ENCODE data around the gene KDM4B. TPM values are rescaled to one million over a fixed set of nuclear protein-coding genes. Genes with fewer than 3 reads are reported as not detected.

The KDM4B gene
- total and polyA plus RNA-seq, 5 experiments from 2014 or later: 14.3 to 50.1 (median 18.7) TPM

DNA sequence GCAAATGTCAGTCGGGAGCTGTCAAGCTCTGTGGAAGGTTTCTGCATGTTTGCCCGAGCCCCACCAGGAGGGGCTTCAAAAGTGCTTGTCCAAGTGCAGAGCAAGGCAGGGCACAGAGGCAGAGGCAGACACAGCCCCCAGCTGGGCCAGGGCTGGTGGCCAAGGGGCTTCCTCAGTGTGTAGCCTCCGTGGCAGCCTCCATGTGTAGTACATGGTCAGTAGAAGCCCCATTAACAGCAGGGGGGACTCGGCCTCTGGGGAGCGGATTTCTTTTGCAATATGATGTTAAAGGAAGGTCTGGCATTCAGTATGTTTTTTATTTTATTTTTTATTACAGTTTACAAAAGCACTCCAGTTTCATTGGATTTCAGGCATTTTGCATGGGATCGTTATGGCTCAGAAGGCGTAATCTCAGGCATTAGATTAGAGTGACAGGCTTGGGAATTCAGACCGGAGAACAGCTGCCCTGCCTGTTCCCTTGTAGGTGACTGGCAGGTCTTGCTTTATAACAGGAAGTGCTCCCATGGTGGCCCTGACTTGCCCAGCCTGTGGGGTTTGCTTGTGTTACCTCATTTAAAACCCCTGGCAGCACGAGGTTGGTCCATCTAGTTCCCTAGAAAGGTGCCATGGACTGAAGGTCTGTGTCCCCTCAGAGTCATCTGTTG lies 129.2 kb downstream of the KDM4B start:
- Mint-ChIP-seq H3K4me3 (no peak overlapping the region), H3K36me3 (peaks cover 24 to 36% (median 24%) of the 10 kb centered on the region in 3 donors), H3K27me3 (no peaks in the 10 kb centered on the region), H3K4me1 (peaks cover 0 to 7% (median 1%) of the 10 kb centered on the region in 4 donors), H3K27ac (no peak overlapping the region), H3K9me3 (peaks cover 0 to 30% (median 11%) of the 10 kb centered on the region in 9 donors)
- DNase-seq: no peak
- POLR2A ChIA-PET: no interaction called here
- no peak for ATAC-seq

DNA sequence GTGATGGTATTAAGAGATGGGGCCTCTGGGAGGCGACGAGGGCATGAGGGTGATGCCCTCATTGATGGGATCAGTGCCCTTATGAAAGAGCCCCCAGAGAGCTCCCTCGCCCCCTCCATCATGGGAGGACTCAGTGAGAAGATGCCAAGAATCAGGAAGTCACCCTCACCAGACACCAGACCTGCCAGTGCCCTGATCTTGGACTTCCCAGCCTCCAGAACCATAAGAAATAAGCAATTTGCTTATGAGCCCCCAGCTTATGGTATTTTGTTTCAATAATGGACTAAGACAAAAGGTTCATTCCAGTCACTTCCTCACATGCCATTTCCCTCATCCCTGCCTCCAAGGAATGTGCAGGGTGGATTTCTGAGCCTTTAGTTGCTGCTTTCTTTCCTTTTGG lies 129.7 kb downstream of the KDM4B start:
- ATAC-seq (no peak), DNase-seq (no peak)
- POLR2A ChIA-PET: no interaction called here
- H3K9me3 Mint-ChIP-seq: peaks cover 0 to 28% (median 11%) of the 10 kb centered on the region in 9 donors
- no peak overlapping the region for H3K27ac Mint-ChIP-seq
- peaks cover 24 to 36% (median 27%) of the 10 kb centered on the region in 3 donors for H3K36me3 Mint-ChIP-seq
- peaks cover 0 to 7% (median 1%) of the 10 kb centered on the region in 4 donors for H3K4me1 Mint-ChIP-seq
- no peak overlapping the region for H3K4me3 Mint-ChIP-seq
- H3K27me3 Mint-ChIP-seq: no peaks in the 10 kb centered on the region

DNA sequence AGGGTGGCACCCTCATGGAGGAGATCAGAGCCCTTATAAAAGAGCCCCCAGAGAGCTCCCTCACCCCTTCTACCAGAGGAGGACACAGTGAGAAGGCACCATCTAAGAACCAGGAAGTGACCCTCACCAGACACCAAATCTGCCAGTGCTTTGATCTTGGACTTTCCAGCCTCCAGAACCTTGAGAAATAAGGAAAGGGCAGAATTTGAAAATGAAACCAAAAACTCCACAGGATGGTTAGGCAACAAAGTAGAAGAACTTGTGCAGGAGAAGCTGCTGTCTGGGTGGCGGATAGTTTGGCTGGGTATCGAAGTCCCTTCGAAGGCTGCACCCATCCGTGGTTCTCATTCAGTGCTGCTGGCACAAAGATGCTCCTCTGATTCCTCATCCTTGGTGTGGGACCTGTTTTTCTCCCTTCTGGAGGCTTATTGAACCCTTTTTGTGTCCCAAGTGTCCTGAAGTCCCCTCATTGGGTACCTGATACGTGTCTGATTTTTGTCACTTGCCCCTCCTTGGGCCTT lies 130.8 kb downstream of the KDM4B start:
- Mint-ChIP-seq H3K36me3 (peaks cover 24 to 33% (median 30%) of the 10 kb centered on the region in 3 donors), H3K4me3 (no peak overlapping the region), H3K27ac (peak overlapping the region in 1 of 10 donors; percentile 31), H3K9me3 (peaks cover 0 to 28% (median 11%) of the 10 kb centered on the region in 9 donors), H3K4me1 (peaks cover 0 to 5% (median 1%) of the 10 kb centered on the region in 4 donors), H3K27me3 (no peaks in the 10 kb centered on the region)
- DNase-seq (no peak), ATAC-seq (no peak)
- POLR2A ChIA-PET: no interaction called here

DNA sequence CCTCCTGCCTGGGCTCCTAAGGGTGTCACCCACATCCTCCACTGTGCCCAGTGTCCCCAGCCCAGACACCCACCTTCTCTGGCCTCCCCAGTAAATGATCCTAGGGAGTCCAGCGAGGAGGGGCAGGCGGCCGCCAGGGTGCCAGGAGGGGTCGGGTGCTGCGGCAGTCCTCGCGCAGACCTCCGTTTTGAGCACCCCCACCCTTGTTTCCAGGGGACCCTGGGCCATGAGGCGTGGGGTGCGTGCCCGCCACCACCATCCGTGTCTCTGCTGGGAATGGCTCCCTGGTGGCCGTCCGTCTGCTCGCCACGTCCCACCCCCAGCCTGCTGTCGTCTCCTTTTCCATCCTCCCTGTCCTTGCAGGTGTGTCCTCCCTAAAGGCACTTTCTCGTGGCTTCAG lies 133.0 kb downstream of the KDM4B start:
- DNase-seq (no peak), ATAC-seq (no peak)
- Mint-ChIP-seq H3K9me3 (peaks cover 0 to 24% (median 11%) of the 10 kb centered on the region in 9 donors), H3K27ac (peak overlapping the region in 1 of 10 donors; percentile 56), H3K4me3 (no peak overlapping the region), H3K36me3 (peaks cover 24 to 33% (median 29%) of the 10 kb centered on the region in 3 donors), H3K4me1 (peaks cover 0 to 5% (median 1%) of the 10 kb centered on the region in 4 donors), H3K27me3 (no peaks in the 10 kb centered on the region)
- POLR2A ChIA-PET: no interaction called here

DNA sequence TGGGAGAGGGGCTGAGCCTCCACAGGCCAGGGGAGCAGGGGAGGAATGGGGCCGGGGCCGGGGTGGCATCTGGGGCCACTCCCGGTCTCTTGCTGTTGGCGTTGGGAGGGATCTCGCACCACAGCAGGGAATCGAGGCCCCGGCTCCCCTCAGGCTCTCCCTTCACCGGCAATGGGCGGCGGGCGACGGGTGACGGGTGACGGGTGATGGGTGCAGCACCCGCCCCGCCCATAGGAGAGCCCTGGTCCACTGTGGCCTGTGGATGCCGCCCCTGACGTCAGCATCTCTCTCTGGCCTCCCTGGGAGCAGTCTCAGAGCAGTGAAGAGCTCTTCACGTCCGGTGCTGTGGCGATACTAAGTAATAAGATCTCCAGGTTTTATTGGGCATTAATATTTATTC lies 133.6 kb downstream of the KDM4B start:
- POLR2A ChIA-PET: no interaction called here
- Mint-ChIP-seq H3K27ac (no peak overlapping the region), H3K9me3 (peaks cover 0 to 23% (median 11%) of the 10 kb centered on the region in 9 donors), H3K36me3 (peaks cover 24 to 33% (median 24%) of the 10 kb centered on the region in 3 donors), H3K4me1 (peaks cover 0 to 5% (median 1%) of the 10 kb centered on the region in 4 donors), H3K27me3 (no peaks in the 10 kb centered on the region), H3K4me3 (no peak overlapping the region)
- ATAC-seq: no peak
- DNase-seq: no peak

DNA sequence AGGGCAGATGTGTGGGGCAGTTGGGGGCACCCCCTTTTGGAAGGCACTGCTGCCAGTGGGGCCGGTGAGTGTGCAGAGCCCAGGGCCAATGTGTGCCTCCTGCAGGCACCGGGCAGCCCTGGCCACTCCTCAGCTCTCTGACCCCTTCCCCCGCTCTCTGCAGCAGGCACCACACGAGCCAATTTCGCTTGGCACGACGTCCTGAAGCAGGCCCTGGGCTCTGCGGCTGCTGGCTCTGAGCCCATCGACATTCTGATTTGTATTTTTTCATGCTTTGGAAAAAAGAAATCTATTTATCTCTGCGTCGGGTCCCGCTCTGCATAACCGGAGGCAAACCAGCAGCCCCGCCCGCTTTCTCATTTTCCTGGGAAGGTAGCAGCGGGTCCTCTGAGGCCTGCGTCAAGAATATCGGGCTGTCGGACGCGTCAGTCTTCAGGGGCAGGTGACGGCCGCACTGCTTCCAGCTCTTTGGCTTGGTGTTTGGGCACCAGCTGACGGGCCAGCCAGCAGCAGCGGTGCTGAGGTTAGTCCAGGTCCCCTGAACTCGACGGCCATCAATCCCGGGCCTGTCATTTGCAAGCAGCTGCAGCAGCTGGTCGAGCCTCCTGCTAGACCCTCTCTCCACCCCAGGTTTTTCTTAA lies 134.3 kb downstream of the KDM4B start:
- Mint-ChIP-seq H3K36me3 (peaks cover 24 to 33% (median 24%) of the 10 kb centered on the region in 3 donors), H3K27me3 (no peaks in the 10 kb centered on the region), H3K4me3 (no peak overlapping the region), H3K4me1 (peaks cover 0 to 5% (median 1%) of the 10 kb centered on the region in 4 donors), H3K27ac (no peak overlapping the region), H3K9me3 (peaks cover 0 to 23% (median 11%) of the 10 kb centered on the region in 9 donors)
- DNase-seq: no peak
- no peak for ATAC-seq
- POLR2A ChIA-PET: no interaction called here

DNA sequence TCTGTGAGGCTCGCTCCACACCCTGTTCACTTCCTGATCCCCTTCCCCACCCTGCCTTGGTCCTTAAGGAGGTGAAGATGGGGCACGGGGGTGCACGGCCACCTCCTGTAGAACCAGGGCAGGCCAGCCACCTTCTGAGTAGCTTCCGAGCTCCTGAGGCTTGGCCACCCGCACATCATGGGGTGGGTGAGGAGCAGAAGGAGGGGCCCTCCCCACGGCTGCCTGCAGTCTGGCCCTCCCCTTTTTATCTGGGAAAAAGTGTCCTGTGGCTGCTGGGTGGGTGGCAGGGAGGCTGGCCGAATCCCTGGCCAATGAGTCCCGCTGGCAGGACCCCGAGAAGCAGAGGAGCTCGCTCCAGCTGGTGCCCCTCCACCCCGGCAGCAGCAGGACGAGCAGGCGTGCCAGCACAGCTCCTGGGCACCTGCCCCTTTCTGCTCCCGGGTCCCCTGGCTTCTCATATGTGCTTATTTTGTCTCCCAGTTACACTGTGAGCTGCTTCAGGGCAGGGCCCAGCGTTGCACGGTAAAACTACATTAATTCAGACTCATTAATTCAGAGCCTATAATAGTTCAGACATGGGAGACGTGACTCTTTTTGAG lies 135.0 kb downstream of the KDM4B start:
- H3K27me3 Mint-ChIP-seq: no peaks in the 10 kb centered on the region
- peaks cover 0 to 20% (median 11%) of the 10 kb centered on the region in 9 donors for H3K9me3 Mint-ChIP-seq
- H3K27ac Mint-ChIP-seq: no peak overlapping the region
- H3K4me3 Mint-ChIP-seq: peak overlapping the region in 1 of 10 donors; percentile 24
- H3K36me3 Mint-ChIP-seq: peaks cover 19 to 29% (median 19%) of the 10 kb centered on the region in 3 donors
- ATAC-seq (no peak), DNase-seq (no peak)
- POLR2A ChIA-PET: no interaction called here
- H3K4me1 Mint-ChIP-seq: peaks cover 0 to 5% (median 2%) of the 10 kb centered on the region in 4 donors

DNA sequence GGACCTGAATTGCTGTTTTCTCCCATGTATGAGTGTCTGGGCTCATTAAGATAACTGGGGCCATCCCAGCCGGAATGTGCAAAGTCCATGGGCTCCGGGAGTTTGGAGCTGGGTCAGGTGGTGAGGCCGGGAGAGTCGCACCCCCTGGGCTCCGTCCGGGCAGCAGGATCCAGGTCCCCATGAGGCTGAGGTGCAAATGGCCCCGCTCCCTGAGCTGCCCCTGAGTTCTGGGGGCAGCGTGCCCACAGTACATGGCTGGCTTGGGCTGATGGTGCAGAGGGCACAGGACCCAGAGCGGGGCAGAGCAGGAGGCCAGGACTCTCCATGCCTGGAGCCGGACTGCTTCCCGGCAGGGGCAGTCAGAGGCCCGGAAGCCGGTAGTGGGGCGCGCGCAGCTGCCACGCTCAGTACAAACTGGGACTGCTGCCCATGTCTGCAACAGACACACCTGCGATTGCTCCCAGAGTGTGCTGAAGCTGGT lies 136.0 kb downstream of the KDM4B start:
- POLR2A ChIA-PET: no interaction called here
- Mint-ChIP-seq H3K36me3 (peaks cover 9 to 26% (median 10%) of the 10 kb centered on the region in 3 donors), H3K27ac (no peak overlapping the region), H3K27me3 (no peaks in the 10 kb centered on the region), H3K4me1 (peaks cover 0 to 5% (median 2%) of the 10 kb centered on the region in 4 donors), H3K9me3 (peaks cover 0 to 13% (median 8%) of the 10 kb centered on the region in 9 donors), H3K4me3 (no peak overlapping the region)
- ATAC-seq: no peak
- DNase-seq: no peak

DNA sequence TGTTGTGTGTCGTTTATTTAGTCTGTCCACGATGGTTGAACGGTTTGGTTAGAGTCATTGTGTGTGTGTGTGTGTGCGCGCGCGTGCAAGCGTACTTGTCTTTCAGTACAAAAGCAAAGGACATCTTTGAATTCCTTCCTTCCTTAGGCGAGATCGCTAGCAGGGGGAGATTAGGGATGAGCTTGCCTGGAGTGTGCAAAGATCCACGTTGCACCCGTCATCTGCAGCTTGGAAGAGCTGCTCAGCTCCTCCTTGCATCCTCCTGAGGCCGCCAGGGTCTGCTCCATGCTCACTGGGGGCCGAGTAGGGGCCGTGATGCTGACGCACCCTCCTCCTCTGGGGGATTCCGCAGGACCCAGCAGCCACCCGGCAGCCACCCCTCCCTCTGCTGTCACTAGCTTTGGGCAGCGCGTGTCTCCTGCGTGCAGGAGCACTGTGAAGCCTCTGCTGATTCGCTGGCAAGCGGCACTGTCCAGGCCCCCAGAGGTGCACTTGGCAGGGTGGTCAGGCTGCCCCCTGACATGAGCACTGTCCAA lies 137.3 kb downstream of the KDM4B start:
- peaks cover 0 to 1% (median 0%) of the 10 kb centered on the region in 4 donors for H3K4me1 Mint-ChIP-seq
- H3K4me3 Mint-ChIP-seq: no peak overlapping the region
- H3K36me3 Mint-ChIP-seq: peaks cover 0 to 22% (median 0%) of the 10 kb centered on the region in 3 donors
- ATAC-seq: no peak
- peaks cover 0 to 2% (median 0%) of the 10 kb centered on the region in 9 donors for H3K9me3 Mint-ChIP-seq
- DNase-seq: no peak
- POLR2A ChIA-PET: no interaction called here
- H3K27ac Mint-ChIP-seq: peak overlapping the region in 1 of 10 donors; percentile 68
- H3K27me3 Mint-ChIP-seq: no peaks in the 10 kb centered on the region

DNA sequence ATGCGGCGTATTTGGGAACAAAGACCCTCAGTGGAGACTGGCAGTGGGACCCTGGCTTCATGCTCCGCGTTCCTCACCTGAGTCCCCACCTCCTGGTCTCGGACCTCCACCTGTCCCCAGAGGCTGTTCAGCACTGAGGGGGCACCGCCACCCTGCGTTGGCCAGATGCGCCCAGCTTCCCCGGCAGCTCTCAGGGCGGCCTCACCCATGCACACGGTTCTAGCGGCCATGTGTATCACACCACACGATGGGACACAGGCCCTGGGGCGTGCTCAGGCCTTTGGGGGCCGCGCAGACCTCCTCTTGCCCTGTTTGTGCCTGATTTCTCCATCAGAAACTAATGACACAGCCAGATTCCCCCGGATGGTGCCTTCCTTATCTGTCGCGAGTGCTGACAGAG lies 138.1 kb downstream of the KDM4B start:
- Mint-ChIP-seq H3K27ac (peak overlapping the region in 1 of 10 donors; percentile 29), H3K4me3 (no peak overlapping the region), H3K36me3 (peaks cover 0 to 29% (median 6%) of the 10 kb centered on the region in 3 donors), H3K27me3 (no peaks in the 10 kb centered on the region), H3K9me3 (peaks cover 0 to 2% (median 0%) of the 10 kb centered on the region in 9 donors), H3K4me1 (peaks cover 0 to 1% (median 0%) of the 10 kb centered on the region in 4 donors)
- DNase-seq (no peak), ATAC-seq (no peak)
- POLR2A ChIA-PET: no interaction called here

DNA sequence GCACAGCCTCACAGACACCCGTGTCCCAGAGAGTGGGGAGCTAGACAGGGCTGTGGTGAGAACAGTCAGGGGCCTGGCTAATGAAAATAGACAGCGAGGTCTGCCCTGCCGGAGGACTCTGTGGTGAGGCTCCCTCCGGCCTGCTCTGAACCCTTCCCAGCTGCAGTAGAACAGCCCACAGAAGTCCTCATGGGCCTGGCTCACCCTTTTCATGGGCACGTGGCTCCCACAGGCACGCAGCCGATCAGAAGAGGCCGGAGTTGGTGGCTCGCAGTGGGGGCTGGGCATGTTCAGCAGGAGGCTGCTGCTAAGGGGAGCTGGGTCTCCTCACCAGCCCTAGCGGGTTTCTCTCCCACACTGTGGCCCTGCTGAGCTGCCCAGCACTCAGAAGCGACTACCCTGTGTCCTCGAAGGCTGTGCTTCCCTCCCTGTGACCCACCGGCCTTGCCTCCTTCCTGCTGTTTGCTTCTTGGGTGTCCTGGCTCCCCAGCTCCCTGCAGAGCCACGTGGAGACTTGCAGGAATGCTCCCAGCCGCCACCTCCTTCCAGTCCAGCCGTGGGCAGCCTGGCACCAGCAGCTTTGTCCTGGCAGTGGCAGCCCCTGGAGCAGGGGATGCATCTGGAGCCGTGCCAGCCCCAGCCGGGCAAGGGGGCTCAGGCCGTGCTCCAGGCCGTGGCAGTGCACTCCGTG lies 138.7 kb downstream of the KDM4B start:
- H3K4me1 Mint-ChIP-seq: peaks cover 0 to 1% (median 0%) of the 10 kb centered on the region in 4 donors
- peak overlapping the region in 1 of 10 donors; percentile 29 for H3K27ac Mint-ChIP-seq
- ATAC-seq: no peak
- POLR2A ChIA-PET: no interaction called here
- no peak overlapping the region for H3K4me3 Mint-ChIP-seq
- H3K27me3 Mint-ChIP-seq: no peaks in the 10 kb centered on the region
- peaks cover 0 to 31% (median 7%) of the 10 kb centered on the region in 3 donors for H3K36me3 Mint-ChIP-seq
- no peak for DNase-seq
- H3K9me3 Mint-ChIP-seq: no peaks in the 10 kb centered on the region

DNA sequence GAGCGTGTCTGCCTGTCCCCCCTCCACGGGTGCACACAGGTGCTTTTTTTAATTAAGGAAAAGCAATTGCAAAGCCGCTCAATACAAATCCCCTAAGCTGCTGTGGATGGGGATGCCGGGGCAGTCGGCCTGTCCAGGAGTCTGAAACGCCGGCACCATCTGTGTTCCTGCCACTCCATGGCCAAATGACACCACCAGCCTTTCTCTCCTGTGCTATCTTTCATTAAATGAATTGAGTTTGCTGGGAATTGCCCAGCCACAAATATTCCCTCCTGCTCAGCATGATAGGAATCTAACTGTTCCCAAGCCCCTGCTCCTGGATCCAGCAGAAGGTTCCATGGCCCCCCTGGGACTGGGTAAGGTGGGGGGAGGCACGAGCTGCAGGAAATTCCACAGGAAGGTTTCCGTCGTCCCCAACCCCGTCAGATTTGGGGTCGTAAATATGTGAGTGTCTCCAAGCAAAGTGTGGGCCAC lies 139.2 kb downstream of the KDM4B start:
- POLR2A ChIA-PET: no interaction called here
- no peak for ATAC-seq
- DNase-seq: no peak
- H3K4me1 Mint-ChIP-seq: peaks cover 0 to 1% (median 0%) of the 10 kb centered on the region in 4 donors
- no peak overlapping the region for H3K27ac Mint-ChIP-seq
- no peak overlapping the region for H3K4me3 Mint-ChIP-seq
- H3K36me3 Mint-ChIP-seq: peaks cover 0 to 34% (median 8%) of the 10 kb centered on the region in 3 donors
- H3K9me3 Mint-ChIP-seq: no peaks in the 10 kb centered on the region
- no peaks in the 10 kb centered on the region for H3K27me3 Mint-ChIP-seq

Measured in naive thymus-derived CD8-positive, alpha-beta T cell (primary cell).